ENCODE measurements around the gene OCEL1. TPM values are rescaled to one million over a fixed set of nuclear protein-coding genes. Genes with fewer than 3 reads are reported as not detected.

The OCEL1 gene
- total RNA-seq, 1 donor from 2014 or later, result 22.3 TPM

DNA sequence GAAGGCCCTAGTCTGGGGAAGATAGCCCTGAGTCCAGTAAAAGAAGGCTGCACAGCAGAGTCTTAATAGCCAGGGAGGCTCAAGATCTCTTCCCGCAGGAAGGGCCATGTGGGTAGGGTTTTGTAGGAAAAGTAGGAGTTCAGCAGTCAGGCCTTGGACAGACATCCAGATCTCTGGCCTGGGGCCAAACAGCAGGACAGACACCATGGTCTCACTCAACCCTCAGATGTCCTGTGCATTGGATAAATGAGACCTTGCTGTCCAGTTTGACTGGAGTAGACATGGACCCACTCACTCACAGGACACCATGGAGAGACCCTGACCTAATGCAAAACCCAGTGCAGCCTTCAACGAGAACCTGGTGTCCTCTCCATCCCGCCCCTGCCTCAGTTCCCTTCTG is 3.9 kb downstream of the OCEL1 start:
- no peak for DNase-seq (ENCODE audit: low spot score)
- Mint-ChIP-seq H3K27ac (ENCODE audit: unreplicated experiment) (peak overlapping the region; percentile 32), H3K36me3 (ENCODE audit: low read depth) (peaks cover 4% of the 10 kb centered on the region), H3K27me3 (ENCODE audit: low read depth) (no peaks in the 10 kb centered on the region), H3K9me3 (ENCODE audit: low read depth) (no peaks in the 10 kb centered on the region), H3K4me1 (ENCODE audit: low read depth) (peaks cover 13% of the 10 kb centered on the region), H3K4me3 (ENCODE audit: unreplicated experiment) (no peak overlapping the region)
- TF ChIP-seq, protein P1, sequence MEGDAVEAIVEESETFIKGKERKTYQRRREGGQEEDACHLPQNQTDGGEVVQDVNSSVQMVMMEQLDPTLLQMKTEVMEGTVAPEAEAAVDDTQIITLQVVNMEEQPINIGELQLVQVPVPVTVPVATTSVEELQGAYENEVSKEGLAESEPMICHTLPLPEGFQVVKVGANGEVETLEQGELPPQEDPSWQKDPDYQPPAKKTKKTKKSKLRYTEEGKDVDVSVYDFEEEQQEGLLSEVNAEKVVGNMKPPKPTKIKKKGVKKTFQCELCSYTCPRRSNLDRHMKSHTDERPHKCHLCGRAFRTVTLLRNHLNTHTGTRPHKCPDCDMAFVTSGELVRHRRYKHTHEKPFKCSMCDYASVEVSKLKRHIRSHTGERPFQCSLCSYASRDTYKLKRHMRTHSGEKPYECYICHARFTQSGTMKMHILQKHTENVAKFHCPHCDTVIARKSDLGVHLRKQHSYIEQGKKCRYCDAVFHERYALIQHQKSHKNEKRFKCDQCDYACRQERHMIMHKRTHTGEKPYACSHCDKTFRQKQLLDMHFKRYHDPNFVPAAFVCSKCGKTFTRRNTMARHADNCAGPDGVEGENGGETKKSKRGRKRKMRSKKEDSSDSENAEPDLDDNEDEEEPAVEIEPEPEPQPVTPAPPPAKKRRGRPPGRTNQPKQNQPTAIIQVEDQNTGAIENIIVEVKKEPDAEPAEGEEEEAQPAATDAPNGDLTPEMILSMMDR (IDR thresholded peaks at IDR 0.05), result no peak

DNA sequence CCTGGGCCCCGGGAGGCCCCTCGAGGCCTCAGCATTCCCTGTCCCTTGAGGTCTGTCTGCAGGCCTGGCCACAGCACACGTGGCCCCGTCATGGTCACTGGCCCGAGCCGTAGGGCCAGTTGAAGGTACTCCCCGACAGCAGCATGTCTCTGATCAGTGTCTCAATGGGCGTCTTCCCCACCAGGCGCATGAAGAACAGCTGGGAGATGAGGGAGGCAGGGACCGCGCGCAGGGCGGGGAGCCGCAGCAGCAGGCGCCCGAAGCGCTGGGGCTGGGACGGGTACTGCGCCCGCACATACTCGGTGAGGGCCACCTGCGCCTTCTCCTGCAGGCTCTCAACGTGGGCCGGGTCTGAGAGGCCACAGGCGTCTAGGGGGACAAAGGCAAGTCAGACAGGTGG is 6.2 kb downstream of the OCEL1 start:
- no peak for DNase-seq (ENCODE audit: low spot score)
- TF ChIP-seq, protein P1 (IDR thresholded peaks at IDR 0.05), result no peak
- H3K4me1 Mint-ChIP-seq (ENCODE audit: low read depth), result peaks cover 8% of the 10 kb centered on the region
- H3K36me3 Mint-ChIP-seq (ENCODE audit: low read depth), result peaks cover 4% of the 10 kb centered on the region
- no peaks in the 10 kb centered on the region for H3K9me3 Mint-ChIP-seq (ENCODE audit: low read depth)
- no peak overlapping the region for H3K27ac Mint-ChIP-seq (ENCODE audit: unreplicated experiment)
- H3K4me3 Mint-ChIP-seq (ENCODE audit: unreplicated experiment), result no peak overlapping the region
- no peaks in the 10 kb centered on the region for H3K27me3 Mint-ChIP-seq (ENCODE audit: low read depth)

DNA sequence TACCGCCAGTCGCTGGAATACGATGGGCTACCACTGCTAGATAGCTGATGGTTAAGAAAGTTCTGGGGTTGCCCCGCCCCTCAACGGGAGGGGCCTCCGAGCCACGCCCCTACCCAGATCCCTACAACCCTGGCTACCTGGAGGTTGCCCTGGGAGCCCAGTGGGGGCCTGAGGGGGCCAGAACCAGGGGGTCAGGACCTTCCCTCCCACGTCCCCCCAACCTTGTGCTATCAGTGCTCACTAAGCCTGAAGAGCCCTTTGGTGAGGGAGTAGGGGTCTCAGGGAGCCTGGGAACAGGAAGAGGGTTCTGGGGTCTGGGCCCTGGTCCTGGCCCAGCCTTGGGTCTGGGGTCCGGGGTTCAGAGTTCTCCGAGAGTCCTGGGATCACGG is 8.9 kb downstream of the OCEL1 start:
- Mint-ChIP-seq H3K36me3 (ENCODE audit: low read depth) (peaks cover 8% of the 10 kb centered on the region), H3K9me3 (ENCODE audit: low read depth) (no peaks in the 10 kb centered on the region), H3K27ac (ENCODE audit: unreplicated experiment) (peak overlapping the region; percentile 65), H3K27me3 (ENCODE audit: low read depth) (no peaks in the 10 kb centered on the region), H3K4me1 (ENCODE audit: low read depth) (peaks cover 4% of the 10 kb centered on the region), H3K4me3 (ENCODE audit: unreplicated experiment) (peak overlapping the region; percentile 69)
- no peak for DNase-seq (ENCODE audit: low spot score)
- TF ChIP-seq, protein P1 (IDR thresholded peaks at IDR 0.05), result no peak

DNA sequence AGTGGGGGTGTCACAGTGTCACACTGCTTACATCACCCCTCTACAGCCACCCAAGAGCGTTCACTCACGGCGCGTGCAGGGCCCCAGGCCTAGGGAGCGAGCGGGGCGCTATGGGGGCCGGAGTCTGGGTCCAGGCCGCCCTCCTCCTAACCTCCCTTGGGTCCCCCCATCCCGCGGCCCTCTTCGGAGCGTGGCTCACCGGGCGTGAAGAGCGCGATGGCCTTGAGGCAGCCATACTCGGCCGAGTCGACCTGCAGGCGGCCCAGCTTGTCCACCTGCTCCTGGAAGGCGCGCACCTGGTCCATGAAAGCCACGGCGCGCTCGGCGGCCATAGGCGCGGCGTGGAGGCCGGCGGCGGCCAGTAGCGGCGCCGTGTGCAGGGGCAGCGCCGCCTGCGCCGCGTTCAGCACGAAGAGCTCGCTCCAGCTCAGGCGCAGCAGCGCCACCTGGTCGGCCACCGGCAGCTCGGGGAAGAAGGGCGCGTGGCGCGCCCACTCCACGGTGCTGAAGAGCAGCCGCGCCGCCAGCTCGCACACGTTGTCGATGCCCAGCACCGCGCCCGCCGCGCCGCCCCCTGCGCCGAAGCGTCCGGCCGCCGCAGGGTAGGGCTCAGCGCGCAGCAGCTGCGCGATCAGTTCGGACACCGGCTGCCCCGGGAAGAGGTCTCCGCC is 9.4 kb downstream of the OCEL1 start:
- Mint-ChIP-seq H3K4me1 (ENCODE audit: low read depth) (peaks cover 4% of the 10 kb centered on the region), H3K4me3 (ENCODE audit: unreplicated experiment) (peak overlapping the region; percentile 69), H3K36me3 (ENCODE audit: low read depth) (peaks cover 8% of the 10 kb centered on the region), H3K27me3 (ENCODE audit: low read depth) (no peaks in the 10 kb centered on the region), H3K9me3 (ENCODE audit: low read depth) (no peaks in the 10 kb centered on the region), H3K27ac (ENCODE audit: unreplicated experiment) (peak overlapping the region; percentile 65)
- no peak for DNase-seq (ENCODE audit: low spot score)
- TF ChIP-seq, protein P1 (IDR thresholded peaks at IDR 0.05), result peak; percentile 80

DNA sequence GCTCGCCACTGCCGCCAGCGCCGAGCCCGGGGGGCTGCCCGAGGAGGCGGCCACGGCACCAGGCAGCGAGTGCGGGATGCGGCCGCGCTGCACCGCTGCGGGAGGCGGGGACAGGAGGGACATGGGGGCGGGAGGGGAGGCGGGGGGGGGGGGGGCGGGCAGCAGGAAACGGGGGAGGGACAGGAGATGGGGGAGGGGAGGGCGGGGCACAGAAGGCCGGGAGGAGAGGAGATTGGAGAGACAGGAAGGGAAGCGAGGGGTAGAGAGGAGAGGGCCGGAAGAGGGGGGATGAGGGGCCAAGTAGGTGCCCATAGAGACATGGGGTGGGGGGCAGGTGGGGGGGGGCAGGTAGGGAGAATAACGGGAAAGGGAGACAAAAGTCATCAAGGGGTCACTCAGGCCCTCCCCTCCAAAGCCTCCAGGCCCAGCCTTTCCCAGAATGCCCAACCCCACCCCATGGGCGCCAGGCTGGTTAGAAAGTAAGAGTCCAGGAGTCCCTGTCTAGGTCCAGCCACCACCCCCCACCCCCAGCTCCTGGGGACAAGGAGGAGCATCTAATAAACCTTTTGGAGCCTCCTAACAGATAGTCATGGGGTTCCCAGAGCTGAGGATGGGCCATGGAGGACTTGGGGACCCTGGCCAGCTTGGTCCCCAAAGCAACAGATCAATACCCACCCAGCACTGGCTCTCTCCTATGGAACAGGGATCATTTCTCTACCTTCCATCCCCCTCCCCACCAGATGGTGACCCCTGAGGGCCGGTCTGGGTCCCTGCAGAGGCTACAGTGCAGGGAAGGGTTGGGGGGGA is 10.1 kb downstream of the OCEL1 start:
- peaks cover 7% of the 10 kb centered on the region for H3K4me1 Mint-ChIP-seq (ENCODE audit: low read depth)
- H3K27ac Mint-ChIP-seq (ENCODE audit: unreplicated experiment), result no peak overlapping the region
- H3K9me3 Mint-ChIP-seq (ENCODE audit: low read depth), result no peaks in the 10 kb centered on the region
- DNase-seq (ENCODE audit: low spot score), result no peak
- peaks cover 8% of the 10 kb centered on the region for H3K36me3 Mint-ChIP-seq (ENCODE audit: low read depth)
- H3K4me3 Mint-ChIP-seq (ENCODE audit: unreplicated experiment), result peak overlapping the region; percentile 44
- no peaks in the 10 kb centered on the region for H3K27me3 Mint-ChIP-seq (ENCODE audit: low read depth)
- TF ChIP-seq, protein P1 (IDR thresholded peaks at IDR 0.05), result no peak
